Mucosa of descending colon (tissue), 3 donors: ENCODE results near the gene TEKT2. TPM values are rescaled to one million over a fixed set of nuclear protein-coding genes. Genes with fewer than 3 reads are reported as not detected.

Experiments
- ATAC-seq: fragments of 200-7000 bp; cut with Tn5 transposase; one replicate; pipeline ENCODE4 v1.9.1; 2020; ENCODE audit warnings: mild to moderate bottlenecking, moderate library complexity
- DNase-seq, 3 donors: peaks; one replicate each; pipeline ENCODE4 v3.0.0-alpha.2; 2020
- H3K36me3 ChIP-seq: fragments of 200-600 bp; one replicate; pipeline ENCODE4 v1.8.0; 2021; ENCODE audit warnings: low read depth, mild to moderate bottlenecking
- H3K4me1 ChIP-seq: fragments of 200-600 bp; one replicate; pipeline ENCODE4 v1.8.0; 2021; ENCODE audit warnings: low read depth, mild to moderate bottlenecking
- H3K4me3 ChIP-seq: fragments of 200-600 bp; one replicate; pipeline ENCODE4 v1.8.0; 2021; ENCODE audit warnings: mild to moderate bottlenecking
- H3K9me3 ChIP-seq: fragments of 200-600 bp; one replicate; pipeline ENCODE4 v1.8.0; 2021; ENCODE audit warnings: mild to moderate bottlenecking
- CTCF ChIP-seq: fragments of 200-600 bp; IDR thresholded peaks from one replicate; pipeline ENCODE4 v1.8.0; 2022; ENCODE audit warnings: antibody characterized with exemption, mild to moderate bottlenecking
- intact Hi-C, 2 donors: fragments of 100-400 bp; cut with DNase I in 1 of 2; cut with micrococcal nuclease in 1 of 2; formaldehyde crosslinking; loops; one replicate each; pipeline versions ENCODE4 v1.11.0 to v1.11.1; 2022; cut with DNase I, micrococcal nuclease
- total RNA-seq, 3 donors: library from RNA; stranded (reverse); fragmentation: NEBNext Ultra II Directional in 2 of 3; extraction: Animal tissue kit (Norgen Biotek cat#: 25700) in 2 of 3; gene quantifications; one replicate each; pipeline versions ENCODE4 v1.2.1 to v1.2.4, GENCODE V29; 2021 to 2023
- donor health status: DM: no; HTN: no; CAD: no; lungs with moderate emphysema.
- donor health status: DM: no; HTN: no; CAD: no.
- donor health status: DM: no; HTN: yes; CAD: no.

The TEKT2 gene
- total RNA-seq, 3 donors from 2014 or later = 0.19 to 0.32 TPM; not detected in 1

GRCh38 chr1:36088265-36088576 is 4.3 kb downstream of the TEKT2 start:
- DNase-seq (no peak), ATAC-seq (no peak)
- H3K4me3 ChIP-seq = no peak overlapping the region
- intact Hi-C loops = no loop called here
- no peaks in the 10 kb centered on the region for H3K36me3 ChIP-seq
- no peaks in the 10 kb centered on the region for H3K9me3 ChIP-seq
- no peak for TF ChIP-seq CTCF
- peaks cover 10% of the 10 kb centered on the region for H3K4me1 ChIP-seq

GRCh38 chr1:36088577-36089392 is 4.9 kb downstream of the TEKT2 start, which contains the start of gene ADPRS:
Gene ADPRS, plus strand, starts transcription at chr1:36088892. Its CDS starts 13 bp downstream, at chr1:36088905.
- Histone ChIP-seq H3K4me1 (peaks cover 10% of the 10 kb centered on the region), H3K9me3 (no peaks in the 10 kb centered on the region), H3K4me3 (peak within 1 kb of the TSS; percentile 96), H3K36me3 (no peaks in the 10 kb centered on the region)
- TF ChIP-seq CTCF = peak; percentile 97
- intact Hi-C loops = no loop called here
- peak; percentile 89 to 94 (median 91) for DNase-seq
- peak; percentile 98 for ATAC-seq

- Histone ChIP-seq H3K36me3 (no peaks in the 10 kb centered on the region), H3K4me1 (peaks cover 10% of the 10 kb centered on the region), H3K4me3 (peak overlapping the region; percentile 96), H3K9me3 (no peaks in the 10 kb centered on the region)
- DNase-seq (peak in 1 of 3 donors; percentile 38), ATAC-seq (peak; percentile 27)
- TF ChIP-seq CTCF = no peak
- intact Hi-C loops = loop anchor here in 1 of 2 donors (10.0 kb wide), 3 partner anchors 55 to 335 kb away; partner anchors contain the start of gene TRAPPC3
Observed at GRCh38 chr1:36089393-36090121, 5.7 kb downstream of the TEKT2 start.

GRCh38 chr1:36091141-36091540 is 7.2 kb downstream of the TEKT2 start:
- peaks cover 10% of the 10 kb centered on the region for H3K4me1 ChIP-seq
- no peak for TF ChIP-seq CTCF
- DNase-seq = no peak
- H3K4me3 ChIP-seq = no peak overlapping the region
- H3K9me3 ChIP-seq = no peaks in the 10 kb centered on the region
- no peaks in the 10 kb centered on the region for H3K36me3 ChIP-seq
- no peak for ATAC-seq
- intact Hi-C loops = loop anchor here in 1 of 2 donors (10.0 kb wide), 3 partner anchors 54 to 334 kb away; partner anchors contain the start of gene TRAPPC3

GRCh38 chr1:36091698-36092097 is 7.8 kb downstream of the TEKT2 start:
- Histone ChIP-seq H3K9me3 (no peaks in the 10 kb centered on the region), H3K36me3 (no peaks in the 10 kb centered on the region), H3K4me1 (peaks cover 10% of the 10 kb centered on the region), H3K4me3 (no peak overlapping the region)
- intact Hi-C loops = loop anchor here in 1 of 2 donors (10.0 kb wide), 3 partner anchors 53 to 333 kb away; partner anchors contain the start of gene TRAPPC3
- DNase-seq (no peak), ATAC-seq (no peak)
- TF ChIP-seq CTCF = no peak
